Measurements from ENCODE around the gene BACH2.
"Not testable (repeated sequence)": the region's sequence is repeated elsewhere in the genome, so short reads cannot be mapped to it uniquely, and the experiment has no call there.

Gene BACH2

DNA sequence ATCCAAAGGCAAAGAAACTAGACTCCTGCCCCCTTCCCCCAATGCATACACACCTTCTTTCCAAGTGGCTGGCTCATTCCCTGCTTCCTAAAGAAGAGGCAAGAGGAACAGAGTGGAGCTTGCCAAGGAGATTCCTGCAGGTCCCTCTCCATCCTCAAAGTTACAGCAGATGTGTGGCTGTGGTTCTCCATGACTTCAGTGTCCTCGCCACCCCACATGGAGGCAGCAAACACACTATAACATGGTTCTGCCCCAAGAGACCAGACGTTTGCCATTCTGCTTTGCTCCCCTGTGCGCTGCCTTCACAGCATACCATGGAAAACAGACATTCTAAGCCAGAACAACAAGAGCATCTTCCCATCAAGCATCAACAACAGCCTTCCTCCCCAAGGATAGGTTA is 84.4 kb downstream of the BACH2 start:
- no peak overlapping the region for H3K27ac ChIP-seq
- TF ChIP-seq, protein P1, sequence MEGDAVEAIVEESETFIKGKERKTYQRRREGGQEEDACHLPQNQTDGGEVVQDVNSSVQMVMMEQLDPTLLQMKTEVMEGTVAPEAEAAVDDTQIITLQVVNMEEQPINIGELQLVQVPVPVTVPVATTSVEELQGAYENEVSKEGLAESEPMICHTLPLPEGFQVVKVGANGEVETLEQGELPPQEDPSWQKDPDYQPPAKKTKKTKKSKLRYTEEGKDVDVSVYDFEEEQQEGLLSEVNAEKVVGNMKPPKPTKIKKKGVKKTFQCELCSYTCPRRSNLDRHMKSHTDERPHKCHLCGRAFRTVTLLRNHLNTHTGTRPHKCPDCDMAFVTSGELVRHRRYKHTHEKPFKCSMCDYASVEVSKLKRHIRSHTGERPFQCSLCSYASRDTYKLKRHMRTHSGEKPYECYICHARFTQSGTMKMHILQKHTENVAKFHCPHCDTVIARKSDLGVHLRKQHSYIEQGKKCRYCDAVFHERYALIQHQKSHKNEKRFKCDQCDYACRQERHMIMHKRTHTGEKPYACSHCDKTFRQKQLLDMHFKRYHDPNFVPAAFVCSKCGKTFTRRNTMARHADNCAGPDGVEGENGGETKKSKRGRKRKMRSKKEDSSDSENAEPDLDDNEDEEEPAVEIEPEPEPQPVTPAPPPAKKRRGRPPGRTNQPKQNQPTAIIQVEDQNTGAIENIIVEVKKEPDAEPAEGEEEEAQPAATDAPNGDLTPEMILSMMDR (conservative IDR thresholded peaks at IDR 0.05): no peak

DNA sequence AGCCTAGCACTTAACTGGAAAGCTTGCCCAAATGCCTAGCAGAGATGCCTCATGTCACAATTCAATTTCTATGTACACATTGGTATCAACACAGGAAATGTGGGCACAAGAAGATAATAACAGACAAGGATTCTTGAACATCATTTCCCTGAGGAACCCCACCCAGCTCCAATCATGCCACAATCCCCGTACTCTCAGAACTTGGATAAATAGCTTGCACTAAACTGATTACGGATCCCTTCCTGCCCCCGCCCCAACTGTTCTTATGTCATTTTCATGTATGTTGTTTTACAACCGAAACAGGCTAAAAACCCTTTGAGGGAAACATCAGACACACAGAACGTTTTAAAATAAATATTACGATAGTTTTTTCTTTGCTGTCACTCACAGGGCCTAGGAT is 87.1 kb downstream of the BACH2 start:
- TF ChIP-seq, protein P1 (conservative IDR thresholded peaks at IDR 0.05): no peak
- H3K27ac ChIP-seq: no peak overlapping the region

DNA sequence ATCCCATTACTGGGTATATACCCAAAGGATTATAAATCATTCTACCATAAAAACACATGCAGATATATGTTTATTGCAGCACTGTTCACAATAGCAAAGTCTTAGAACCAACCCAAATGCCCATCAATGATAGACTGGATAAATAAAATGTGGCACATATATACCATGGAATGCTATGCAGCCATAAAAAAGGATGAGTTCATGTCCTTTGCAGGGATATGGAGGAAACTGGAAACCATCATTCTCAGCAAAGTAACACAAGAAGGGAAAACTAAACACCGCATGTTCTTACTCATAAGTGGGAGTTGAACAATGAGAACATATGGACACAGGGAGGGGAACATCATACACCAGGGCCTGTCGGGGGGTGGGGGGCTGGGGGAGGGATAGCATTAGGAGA is 88.0 kb downstream of the BACH2 start:
- not testable (repeated sequence) for H3K27ac ChIP-seq

- TF ChIP-seq, protein P1 (conservative IDR thresholded peaks at IDR 0.05): no peak
- H3K27ac ChIP-seq: no peak overlapping the region
Measured at GRCh38 chr6:90204327-90205056, 92.2 kb downstream of the BACH2 start.

DNA sequence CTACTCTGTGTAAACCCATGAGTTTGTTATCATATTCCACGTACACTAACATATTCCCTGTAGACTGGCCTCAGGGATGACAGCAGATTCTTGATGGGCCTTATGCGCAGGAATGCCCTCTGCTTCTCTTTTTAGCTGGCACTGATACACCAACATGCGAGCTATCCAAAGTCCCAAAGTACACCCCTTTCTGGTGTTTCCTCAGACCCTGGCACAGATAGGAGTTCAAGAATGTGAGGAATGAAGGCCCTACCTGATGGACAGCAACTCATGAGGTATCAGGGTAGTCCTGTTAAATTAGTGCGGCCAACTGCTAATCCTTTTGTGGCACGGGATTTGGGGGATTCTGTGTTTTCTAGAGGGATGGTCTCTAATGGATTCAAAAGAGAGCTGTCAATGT is 93.0 kb downstream of the BACH2 start:
- TF ChIP-seq, protein P1 (conservative IDR thresholded peaks at IDR 0.05): no peak
- H3K27ac ChIP-seq: peak overlapping the region; percentile 51; the same call in 1 of the 2 replicates

DNA sequence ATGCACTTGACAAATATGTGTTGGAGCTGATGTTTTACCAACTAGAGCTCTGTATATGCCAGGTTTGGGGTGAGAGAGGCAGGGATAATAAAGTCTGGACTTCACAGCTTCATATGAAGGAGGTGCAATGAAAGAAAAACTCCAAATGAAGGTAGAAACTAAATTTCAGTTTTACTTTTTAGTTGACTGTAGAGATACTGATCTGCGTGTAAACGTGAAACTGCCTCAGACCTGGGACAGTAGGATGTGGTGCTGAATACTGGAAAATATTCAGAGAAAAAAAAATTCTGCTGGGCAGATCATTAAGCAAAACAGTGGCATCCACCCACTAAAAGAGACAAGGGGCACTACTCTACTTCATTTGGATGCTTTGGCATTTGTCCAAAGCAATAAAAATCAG is 94.5 kb downstream of the BACH2 start:
- H3K27ac ChIP-seq: peak overlapping the region; percentile 51
- TF ChIP-seq, protein P1 (conservative IDR thresholded peaks at IDR 0.05): no peak

DNA sequence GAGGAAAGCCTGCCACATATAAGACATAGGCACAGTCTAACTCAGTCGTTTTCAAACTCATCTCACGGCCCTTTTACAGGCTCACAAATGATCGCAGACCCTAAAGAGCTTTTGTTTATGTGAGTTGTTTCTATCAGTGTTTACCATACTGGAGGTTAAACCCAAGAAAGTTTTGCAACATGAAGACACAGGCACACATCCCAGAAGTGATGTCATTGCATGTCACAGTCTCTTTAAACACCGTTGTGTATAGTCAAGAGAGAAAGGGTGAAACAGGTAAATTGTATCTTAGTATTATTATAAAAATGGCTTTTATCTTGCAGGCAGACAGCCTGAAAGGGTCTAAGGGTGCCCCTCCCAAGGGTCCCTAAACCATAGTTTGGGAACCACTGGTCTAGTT is 96.7 kb downstream of the BACH2 start:
- no peak overlapping the region for H3K27ac ChIP-seq
- TF ChIP-seq, protein P1 (conservative IDR thresholded peaks at IDR 0.05): no peak

DNA sequence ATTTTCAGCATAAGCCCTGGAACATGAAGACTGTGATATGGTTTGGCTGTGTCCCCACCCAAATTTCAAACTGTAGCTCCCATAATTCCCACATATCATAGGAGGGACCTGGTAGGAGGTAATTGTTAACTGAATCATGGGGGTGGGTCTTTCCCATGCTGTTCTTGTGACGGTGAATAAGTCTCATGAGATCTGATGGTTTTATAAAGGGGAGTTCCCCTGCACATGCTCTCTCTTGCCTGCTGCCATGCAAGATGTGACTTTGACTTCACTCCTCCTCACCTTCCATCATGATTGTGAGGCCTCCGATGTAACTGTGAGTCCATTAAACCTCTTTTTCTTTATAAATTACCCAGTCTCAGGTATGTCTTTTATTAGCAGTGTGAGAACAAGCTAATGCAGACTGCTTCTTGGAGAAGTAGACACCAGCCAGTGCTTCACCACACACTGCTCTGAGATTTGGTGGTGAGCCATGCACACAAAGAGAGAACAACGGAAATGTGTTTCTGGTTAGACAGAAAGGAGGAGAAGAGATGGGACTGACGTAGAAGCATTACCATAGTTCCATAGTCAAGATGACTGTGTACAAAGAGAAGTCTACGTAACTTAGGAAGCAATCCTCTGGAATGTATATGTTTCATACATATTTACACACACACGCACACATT is 97.8 kb downstream of the BACH2 start:
- H3K27ac ChIP-seq: no peak overlapping the region
- TF ChIP-seq, protein P1 (conservative IDR thresholded peaks at IDR 0.05): no peak
